Erythroblast (primary cell): ENCODE data around the gene RRBP1.

Experiments
- GATA1 ChIP-seq: IDR thresholded peaks from 2 replicates; pipeline ENCODE4 v1.6.1; 2011; ENCODE audit warnings: low read depth, mild to moderate bottlenecking, control low read depth, low read length, moderate library complexity
- POLR2A ChIP-seq: IDR thresholded peaks from 2 replicates; pipeline ENCODE4 v1.6.1; 2011; ENCODE audit warnings: mild to moderate bottlenecking, low read length

- TF ChIP-seq POLR2A (no peak), GATA1 (no peak)
Observed at GRCh38 chr20:17615645-17616479, 66.2 kb downstream of the RRBP1 start.
